Measurements from ENCODE around the gene INPP5D. TPM values are rescaled to one million over a fixed set of nuclear protein-coding genes. Genes with fewer than 3 reads are reported as not detected.
"Not testable (repeated sequence)": the region's sequence is repeated elsewhere in the genome, so short reads cannot be mapped to it uniquely, and the experiment has no call there.

INPP5D gene
- total RNA-seq, 1 donor from 2014 or later, result 7.6 TPM

- no peak for DNase-seq
These were observed 83.7 kb downstream of the INPP5D start for GRCh38 chr2:233143700-233144331.

GRCh38 chr2:233145726-233146125 is 85.6 kb downstream of the INPP5D start:
- no peak for DNase-seq

GRCh38 chr2:233146194-233146593 is 86.1 kb downstream of the INPP5D start:
- no peak for DNase-seq

GRCh38 chr2:233147136-233147828 is 87.1 kb downstream of the INPP5D start:
- no peak for DNase-seq

GRCh38 chr2:233147829-233148167 is 87.7 kb downstream of the INPP5D start:
- no peak for DNase-seq

- no peak for DNase-seq
These were observed 88.2 kb downstream of the INPP5D start for GRCh38 chr2:233148354-233148753.

- no peak for DNase-seq
These were observed 92.4 kb downstream of the INPP5D start for GRCh38 chr2:233152541-233152940.

- DNase-seq, result no peak
These were observed 93.1 kb downstream of the INPP5D start for GRCh38 chr2:233153146-233153798.

- DNase-seq, result no peak
These were observed 95.9 kb downstream of the INPP5D start for GRCh38 chr2:233156001-233156400.

- DNase-seq, result not testable (repeated sequence)
These were observed 96.3 kb downstream of the INPP5D start for GRCh38 chr2:233156461-233156860.

GRCh38 chr2:233161730-233162129 is 101.6 kb downstream of the INPP5D start:
- no peak for DNase-seq

- no peak for DNase-seq
These were observed 102.6 kb downstream of the INPP5D start for GRCh38 chr2:233162770-233163169.

GRCh38 chr2:233163486-233164103 is 103.5 kb downstream of the INPP5D start:
- no peak for DNase-seq

- no peak for DNase-seq
These were observed 104.0 kb downstream of the INPP5D start for GRCh38 chr2:233164128-233164635.

- no peak for DNase-seq
These were observed 104.8 kb downstream of the INPP5D start for GRCh38 chr2:233164967-233165366.

- DNase-seq, result no peak
These were observed 105.4 kb downstream of the INPP5D start for GRCh38 chr2:233165543-233165894.

- DNase-seq, result no peak
These were observed 105.9 kb downstream of the INPP5D start for GRCh38 chr2:233165895-233166661.

GRCh38 chr2:233168445-233168844 is 108.3 kb downstream of the INPP5D start:
- no peak for DNase-seq

- DNase-seq, result no peak
These were observed 108.8 kb downstream of the INPP5D start for GRCh38 chr2:233168919-233169318.

- DNase-seq, result no peak
These were observed 111.2 kb downstream of the INPP5D start for GRCh38 chr2:233171344-233171743.

GRCh38 chr2:233173115-233173514 is 113.0 kb downstream of the INPP5D start:
- DNase-seq, result no peak

- no peak for DNase-seq
These were observed 114.0 kb downstream of the INPP5D start for GRCh38 chr2:233174137-233174536.

Measured in skin of body (tissue), 2 donors.